ENCODE data around the gene CYB5A. TPM values are rescaled to one million over a fixed set of nuclear protein-coding genes. Genes with fewer than 3 reads are reported as not detected.

The CYB5A gene
- total and polyA plus RNA-seq, 9 of the 15 experiments (the other 6 are each of a cell fraction or from before 2014, with no cell fraction given), result 11.9 to 22.6 (median 14.1) TPM

GRCh38 chr18:74251297-74252038, 40.3 kb downstream of the CYB5A start (continued):
- TF ChIP-seq GABPB2 (CRISPR knock-in tag; conservative IDR thresholded peaks at IDR 0.05) (no peak), ZNF407 (IDR thresholded peaks at IDR 0.05; ENCODE audit: low read depth) (no peak), CBFA2T2 (conservative IDR thresholded peaks at IDR 0.05) (0 out of 2 replicates have a peak, but pooled peaks have one; percentile 23), MYBL2 (IDR thresholded peaks at IDR 0.05; ENCODE audit: low read depth) (no peak), MYBL2 (CRISPR knock-in tag; IDR thresholded peaks at IDR 0.05; ENCODE audit: borderline replicate concordance) (no peak), CEBPB (tag; IDR thresholded peaks at IDR 0.05) (peak; percentile 92), C11orf30 (IDR thresholded peaks at IDR 0.05; ENCODE audit: low read depth) (peak; percentile 96), E2F5 (CRISPR knock-in tag; IDR thresholded peaks at IDR 0.05) (no peak), MEIS2 (IDR thresholded peaks at IDR 0.05; ENCODE audit: partially characterized antibody) (peak; percentile 89), MYNN (IDR thresholded peaks at IDR 0.05) (no peak), MYNN (CRISPR knock-in tag; IDR thresholded peaks at IDR 0.05) (no peak), FOSL1 (tag; conservative IDR thresholded peaks at IDR 0.05) (peak; percentile 67), E2F6 (IDR thresholded peaks at IDR 0.05; ENCODE audit: borderline replicate concordance in 1 of 2, extremely low read depth in 1 of 2, insufficient read depth in 1 of 2, insufficient read length in 1 of 2, low read depth in 1 of 2, low read length in 1 of 2, poor library complexity in 1 of 2, severe bottlenecking in 1 of 2) (no peak), KHSRP (IDR thresholded peaks at IDR 0.05) (no peak), NR2C1 (IDR thresholded peaks at IDR 0.05) (peak; percentile 88), NR2C1 (tag; IDR thresholded peaks at IDR 0.05) (peak; percentile 94), EP300 (IDR thresholded peaks at IDR 0.05; ENCODE audit: low read length) (peak; percentile 71), ZNF253 (CRISPR knock-in tag; conservative IDR thresholded peaks at IDR 0.05) (no peak)
